Ishikawa (cell line): Measurements from ENCODE around the gene RBM27.

ENCODE experiments used
- CEBPB ChIP-seq: IDR thresholded peaks from 2 replicates; pipeline ENCODE4 v1.6.1; 2012
- CREB1 ChIP-seq: IDR thresholded peaks from 2 replicates; pipeline ENCODE4 v1.6.1; 2012; ENCODE audit warnings: low read depth
- EGR1 ChIP-seq: IDR thresholded peaks from 2 replicates; pipeline ENCODE4 v1.6.1; 2012
- EP300 ChIP-seq: IDR thresholded peaks from 2 replicates; pipeline ENCODE4 v1.6.1; 2012; ENCODE audit warnings: borderline replicate concordance
- FOXM1 ChIP-seq: IDR thresholded peaks from 2 replicates; pipeline ENCODE4 v1.6.1; 2012; ENCODE audit warnings: low read depth, borderline replicate concordance
- NFIC ChIP-seq: IDR thresholded peaks from 2 replicates; pipeline ENCODE4 v1.6.1; 2012
- RAD21 ChIP-seq: IDR thresholded peaks from 2 replicates; pipeline ENCODE4 v1.6.1; 2012; ENCODE audit warnings: low read depth
- REST ChIP-seq: IDR thresholded peaks from 2 replicates; pipeline ENCODE4 v1.6.1; 2012; ENCODE audit warnings: low read depth, mild to moderate bottlenecking
- TAF1 ChIP-seq: IDR thresholded peaks from 2 replicates; pipeline ENCODE4 v1.6.1; 2012; ENCODE audit warnings: low read depth, mild to moderate bottlenecking
- TCF12 ChIP-seq: IDR thresholded peaks from 2 replicates; pipeline ENCODE4 v1.6.1; 2012; ENCODE audit warnings: low read depth
- TEAD4 ChIP-seq: IDR thresholded peaks from 2 replicates; pipeline ENCODE4 v1.6.1; 2012
- YY1 ChIP-seq: IDR thresholded peaks from 2 replicates; pipeline ENCODE4 v1.6.1; 2012; ENCODE audit warnings: low read depth
- ZBTB7A ChIP-seq: IDR thresholded peaks from 2 replicates; pipeline ENCODE4 v1.6.1; 2012; ENCODE audit warnings: low read depth
- TF ChIP-seq, protein P1 (sequence below): IDR thresholded peaks from 2 replicates; pipeline ENCODE4 v1.6.1; 2012
- TF ChIP-seq, protein P2 (sequence below): IDR thresholded peaks from 2 replicates; pipeline ENCODE4 v1.6.1; 2012

Gene RBM27

DNA sequence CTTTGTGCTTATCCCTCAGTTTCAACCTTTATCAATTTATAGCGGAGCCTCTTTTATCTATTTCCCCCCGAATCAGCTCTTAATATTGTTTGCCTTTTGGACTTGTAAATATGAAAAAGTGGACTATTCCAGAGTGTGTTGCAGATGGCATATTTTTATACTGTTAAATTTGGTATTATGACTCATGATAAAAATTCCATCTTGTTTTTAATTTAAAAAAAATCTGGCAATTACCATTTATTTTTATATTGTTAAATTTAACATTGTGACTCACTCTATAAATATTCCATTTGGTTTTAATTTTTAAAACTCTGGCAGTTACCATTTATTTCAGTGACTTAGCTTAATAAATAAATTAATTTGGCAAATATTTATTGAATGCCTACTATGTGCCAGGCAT is 37.5 kb downstream of the RBM27 start:
- TF ChIP-seq EGR1, result no peak
- TF ChIP-seq YY1, result no peak
- TF ChIP-seq EP300, result no peak
- no peak for TF ChIP-seq ZBTB7A
- TF ChIP-seq TCF12, result no peak
- TF ChIP-seq RAD21, result no peak

DNA sequence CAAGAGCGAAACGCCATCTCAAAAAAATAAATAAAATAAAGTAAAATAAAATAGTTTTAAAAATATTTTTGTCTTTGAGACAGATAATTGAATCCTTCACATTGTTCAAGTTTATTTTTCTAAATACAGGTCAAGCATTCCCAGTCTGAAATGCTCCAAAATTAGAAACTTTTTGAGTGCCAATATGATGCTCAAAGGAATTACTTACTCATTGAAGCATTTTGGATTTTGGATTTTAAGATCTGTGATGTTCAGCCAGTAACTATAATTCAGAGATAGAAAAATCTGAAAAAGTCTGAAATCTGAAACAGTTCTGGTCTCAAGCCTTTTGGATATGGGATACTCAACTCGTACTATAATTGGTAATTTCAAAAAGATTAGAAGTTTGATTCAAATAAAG is 39.8 kb downstream of the RBM27 start:
- TF ChIP-seq TCF12, result no peak
- TF ChIP-seq NFIC, result no peak
- no peak for TF ChIP-seq EP300
- TF ChIP-seq EGR1, result no peak
- TF ChIP-seq CEBPB, result no peak
- no peak for TF ChIP-seq TAF1
- TF ChIP-seq, protein P1, sequence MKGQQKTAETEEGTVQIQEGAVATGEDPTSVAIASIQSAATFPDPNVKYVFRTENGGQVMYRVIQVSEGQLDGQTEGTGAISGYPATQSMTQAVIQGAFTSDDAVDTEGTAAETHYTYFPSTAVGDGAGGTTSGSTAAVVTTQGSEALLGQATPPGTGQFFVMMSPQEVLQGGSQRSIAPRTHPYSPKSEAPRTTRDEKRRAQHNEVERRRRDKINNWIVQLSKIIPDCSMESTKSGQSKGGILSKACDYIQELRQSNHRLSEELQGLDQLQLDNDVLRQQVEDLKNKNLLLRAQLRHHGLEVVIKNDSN, result no peak
- TF ChIP-seq TEAD4, result no peak
- TF ChIP-seq FOXM1, result no peak
- TF ChIP-seq RAD21, result no peak
- TF ChIP-seq, protein P2, sequence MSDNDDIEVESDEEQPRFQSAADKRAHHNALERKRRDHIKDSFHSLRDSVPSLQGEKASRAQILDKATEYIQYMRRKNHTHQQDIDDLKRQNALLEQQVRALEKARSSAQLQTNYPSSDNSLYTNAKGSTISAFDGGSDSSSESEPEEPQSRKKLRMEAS, result no peak
- no peak for TF ChIP-seq REST
- no peak for TF ChIP-seq YY1
- TF ChIP-seq ZBTB7A, result no peak
- TF ChIP-seq CREB1, result no peak

DNA sequence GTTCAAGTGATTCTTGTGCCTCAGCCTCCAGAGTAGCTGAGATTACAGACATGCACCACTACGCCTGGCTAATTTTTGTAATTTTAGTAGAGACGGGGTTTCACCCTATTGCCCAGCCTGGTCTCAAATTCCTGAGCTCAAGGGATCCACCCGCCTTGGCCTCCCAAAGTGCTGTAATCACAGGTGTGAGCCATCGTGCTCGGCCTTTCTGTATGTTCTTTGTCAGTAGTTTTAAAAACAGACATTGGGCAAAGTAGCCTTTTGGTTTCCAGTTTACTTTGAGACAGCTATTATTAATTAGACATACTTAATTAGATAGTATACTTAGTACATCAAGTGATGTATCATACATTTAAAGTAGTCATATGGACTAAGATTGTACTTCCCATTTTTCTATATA is 45.2 kb downstream of the RBM27 start:
- no peak for TF ChIP-seq RAD21
- no peak for TF ChIP-seq REST
- TF ChIP-seq, protein P2, result no peak
- TF ChIP-seq NFIC, result no peak

- TF ChIP-seq TCF12 (no peak), YY1 (no peak), EGR1 (no peak), ZBTB7A (no peak), TEAD4 (no peak), EP300 (no peak), TAF1 (no peak), CREB1 (no peak), RAD21 (no peak), REST (no peak), NFIC (no peak), FOXM1 (no peak), CEBPB (no peak)
- TF ChIP-seq, protein P1, result no peak
- TF ChIP-seq, protein P2, result no peak
Observed at GRCh38 chr5:146249801-146250200, 46.4 kb downstream of the RBM27 start.
